Neural progenitor cell (in vitro differentiated cells): ENCODE data around the gene ISM1.

Source experiments
- EZH2 ChIP-seq: fragments of 200-600 bp; sonication (generic); IDR thresholded peaks from 2 replicates; pipeline ENCODE4 v1.6.1; 2017; ENCODE audit warnings: antibody characterized with exemption, mild to moderate bottlenecking, moderate library complexity
- EZH2phosphoT487 ChIP-seq: fragments of 200-600 bp; sonication (generic); IDR thresholded peaks from 2 replicates; pipeline ENCODE4 v1.6.1; 2017; ENCODE audit warnings: antibody characterized with exemption
- TF ChIP-seq, protein P1 (sequence below): fragments of 200-600 bp; sonication (generic); IDR thresholded peaks from 2 replicates; pipeline ENCODE4 v1.5.1; 2017; ENCODE audit warnings: antibody characterized with exemption, mild to moderate bottlenecking

DNA sequence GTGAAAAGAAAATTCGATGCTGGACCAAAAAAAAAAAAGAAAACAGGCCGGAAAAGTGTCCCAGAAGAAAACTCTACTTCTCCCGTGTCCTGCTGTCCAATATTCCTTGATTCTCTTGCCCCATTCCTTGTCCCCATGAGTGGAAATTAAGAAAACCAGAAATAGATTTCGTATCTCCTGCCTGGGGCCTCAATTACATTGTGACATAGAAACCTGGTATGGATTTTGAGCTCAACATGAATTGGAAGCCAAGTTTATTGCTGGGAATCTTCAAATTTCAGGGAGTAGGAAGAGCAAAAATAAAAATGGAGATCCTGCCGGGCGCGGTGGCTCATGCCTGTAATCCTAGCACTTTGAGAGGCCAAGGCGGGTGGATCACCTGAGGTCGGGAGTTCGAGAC, 11.9 kb downstream of the ISM1 start:
- TF ChIP-seq EZH2: no peak
- TF ChIP-seq, protein P1, sequence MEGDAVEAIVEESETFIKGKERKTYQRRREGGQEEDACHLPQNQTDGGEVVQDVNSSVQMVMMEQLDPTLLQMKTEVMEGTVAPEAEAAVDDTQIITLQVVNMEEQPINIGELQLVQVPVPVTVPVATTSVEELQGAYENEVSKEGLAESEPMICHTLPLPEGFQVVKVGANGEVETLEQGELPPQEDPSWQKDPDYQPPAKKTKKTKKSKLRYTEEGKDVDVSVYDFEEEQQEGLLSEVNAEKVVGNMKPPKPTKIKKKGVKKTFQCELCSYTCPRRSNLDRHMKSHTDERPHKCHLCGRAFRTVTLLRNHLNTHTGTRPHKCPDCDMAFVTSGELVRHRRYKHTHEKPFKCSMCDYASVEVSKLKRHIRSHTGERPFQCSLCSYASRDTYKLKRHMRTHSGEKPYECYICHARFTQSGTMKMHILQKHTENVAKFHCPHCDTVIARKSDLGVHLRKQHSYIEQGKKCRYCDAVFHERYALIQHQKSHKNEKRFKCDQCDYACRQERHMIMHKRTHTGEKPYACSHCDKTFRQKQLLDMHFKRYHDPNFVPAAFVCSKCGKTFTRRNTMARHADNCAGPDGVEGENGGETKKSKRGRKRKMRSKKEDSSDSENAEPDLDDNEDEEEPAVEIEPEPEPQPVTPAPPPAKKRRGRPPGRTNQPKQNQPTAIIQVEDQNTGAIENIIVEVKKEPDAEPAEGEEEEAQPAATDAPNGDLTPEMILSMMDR: no peak
- no peak for TF ChIP-seq EZH2phosphoT487
